Neural cell (in vitro differentiated cells): ENCODE data around the gene KCTD13.

Source experiments
- CTCF ChIP-seq: fragments of 450-650 bp; IDR thresholded peaks from 2 replicates; pipeline ENCODE4 v1.5.1; 2014; ENCODE audit warnings: antibody characterized with exemption, mild to moderate bottlenecking, moderate library complexity; ENCODE audit not compliant: poor library complexity, severe bottlenecking
- EZH2 ChIP-seq: fragments of 200-600, 300-800 bp; shearing (Covaris generic), sonication (generic); IDR thresholded peaks from 2 replicates; pipeline ENCODE4 v1.6.1; 2014; ENCODE audit warnings: antibody characterized with exemption, low read length, borderline replicate concordance, mild to moderate bottlenecking; ENCODE audit not compliant: insufficient read depth, poor library complexity, severe bottlenecking
- POLR2AphosphoS5 ChIP-seq: IDR thresholded peaks from 2 replicates; pipeline ENCODE4 v1.6.1; 2012
- SMC3 ChIP-seq: fragments of 450-650 bp; conservative IDR thresholded peaks from 2 replicates; pipeline ENCODE4 v1.6.1; 2014; ENCODE audit warnings: antibody characterized with exemption, mild to moderate bottlenecking, moderate library complexity; ENCODE audit not compliant: poor library complexity
- TAF1 ChIP-seq: IDR thresholded peaks from 2 replicates; pipeline ENCODE4 v1.6.1; 2012; ENCODE audit warnings: low read depth

- TF ChIP-seq CTCF (no peak), EZH2 (no peak), SMC3 (no peak), TAF1 (no peak), POLR2AphosphoS5 (no peak)
Measured at GRCh38 chr16:29868396-29869009, 57.5 kb downstream of the KCTD13 start.
